ENCODE results near the gene HADH. TPM values are rescaled to one million over a fixed set of nuclear protein-coding genes. Genes with fewer than 3 reads are reported as not detected.

Gene HADH
- total RNA-seq, 1 experiment from 2014 or later, result 10.8 TPM

- 0 out of 2 replicates have a peak, but pooled peaks cover 6% of the 10 kb centered on the region for H3K79me2 ChIP-seq (ENCODE audit: low read length)
- ChIA-PET CTCF (no interaction called here), POLR2A (ENCODE audit: unreplicated experiment) (no interaction called here)
- H3K4me3 ChIP-seq (ENCODE audit: low read length), result no peak overlapping the region
- H2AFZ ChIP-seq (ENCODE audit: low read length), result no peak overlapping the region
- no peaks in the 10 kb centered on the region for H3F3A ChIP-seq (ENCODE audit: low read length, unreplicated experiment)
- H3K36me3 ChIP-seq (ENCODE audit: low read depth, low read length), result no peaks in the 10 kb centered on the region
- no peaks in the 10 kb centered on the region for H3K9me2 ChIP-seq (replicated peaks; ENCODE audit: low read length)
- no peak overlapping the region for H3K4me2 ChIP-seq (ENCODE audit: low read length)
- BruUV-seq (replicated peaks), result no TSS peak
- H3K27me3 ChIP-seq (ENCODE audit: low read length), result no peaks in the 10 kb centered on the region
- no peaks in the 10 kb centered on the region for H3K9me3 ChIP-seq (ENCODE audit: low read length)
- no peaks in the 10 kb centered on the region for H4K20me1 ChIP-seq (ENCODE audit: low read length)
- intact Hi-C loops (cut with micrococcal nuclease), result no loop called here
- H3K4me1 ChIP-seq (ENCODE audit: insufficient read depth, low read length), result peaks cover 11% of the 10 kb centered on the region; the same call in 1 of the 2 replicates
- ATAC-seq, result no peak
- H3K27ac ChIP-seq (ENCODE audit: low read length), result no peak overlapping the region
- no peak for DNase-seq
- no peak overlapping the region for H3K9ac ChIP-seq (ENCODE audit: low read length)
- no peak for TF ChIP-seq EZH2 (IDR thresholded peaks at IDR 0.05; ENCODE audit: low read length, unreplicated experiment)
- TF ChIP-seq, protein P1, sequence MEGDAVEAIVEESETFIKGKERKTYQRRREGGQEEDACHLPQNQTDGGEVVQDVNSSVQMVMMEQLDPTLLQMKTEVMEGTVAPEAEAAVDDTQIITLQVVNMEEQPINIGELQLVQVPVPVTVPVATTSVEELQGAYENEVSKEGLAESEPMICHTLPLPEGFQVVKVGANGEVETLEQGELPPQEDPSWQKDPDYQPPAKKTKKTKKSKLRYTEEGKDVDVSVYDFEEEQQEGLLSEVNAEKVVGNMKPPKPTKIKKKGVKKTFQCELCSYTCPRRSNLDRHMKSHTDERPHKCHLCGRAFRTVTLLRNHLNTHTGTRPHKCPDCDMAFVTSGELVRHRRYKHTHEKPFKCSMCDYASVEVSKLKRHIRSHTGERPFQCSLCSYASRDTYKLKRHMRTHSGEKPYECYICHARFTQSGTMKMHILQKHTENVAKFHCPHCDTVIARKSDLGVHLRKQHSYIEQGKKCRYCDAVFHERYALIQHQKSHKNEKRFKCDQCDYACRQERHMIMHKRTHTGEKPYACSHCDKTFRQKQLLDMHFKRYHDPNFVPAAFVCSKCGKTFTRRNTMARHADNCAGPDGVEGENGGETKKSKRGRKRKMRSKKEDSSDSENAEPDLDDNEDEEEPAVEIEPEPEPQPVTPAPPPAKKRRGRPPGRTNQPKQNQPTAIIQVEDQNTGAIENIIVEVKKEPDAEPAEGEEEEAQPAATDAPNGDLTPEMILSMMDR (conservative IDR thresholded peaks at IDR 0.05; ENCODE audit: low read depth, low read length), result no peak
- TF ChIP-seq EZH2phosphoT487 (IDR thresholded peaks at IDR 0.05; ENCODE audit: borderline replicate concordance, low read length), result no peak
Observed at GRCh38 chr4:108005807-108006206, 16.1 kb downstream of the HADH start.

DNA sequence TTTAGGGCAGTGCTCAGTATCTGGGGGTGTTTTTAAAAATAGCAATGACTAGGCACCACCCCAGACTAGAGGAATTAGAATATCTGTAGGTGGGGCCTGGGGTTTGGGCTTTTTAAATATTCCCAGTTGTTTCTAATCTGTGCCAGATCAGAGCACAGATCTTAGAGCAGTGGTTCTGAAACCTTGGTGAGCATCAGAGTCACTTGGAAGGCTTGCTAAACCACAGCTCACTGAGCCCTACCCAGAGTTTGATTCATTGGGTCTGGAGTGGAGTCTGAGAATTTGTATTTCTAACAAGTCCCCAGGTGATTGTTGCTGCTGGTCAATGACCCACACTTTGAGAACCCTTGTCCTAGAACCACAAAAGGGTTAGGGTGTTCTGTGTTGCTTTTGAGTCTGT lies 16.7 kb downstream of the HADH start:
- H3K4me3 ChIP-seq (ENCODE audit: low read length), result no peak overlapping the region
- H3K79me2 ChIP-seq (ENCODE audit: low read length), result 0 out of 2 replicates have a peak, but pooled peaks cover 6% of the 10 kb centered on the region
- H3K27ac ChIP-seq (ENCODE audit: low read length), result no peak overlapping the region
- no TSS peak for BruUV-seq (replicated peaks)
- H3K4me1 ChIP-seq (ENCODE audit: insufficient read depth, low read length), result peaks cover 11% of the 10 kb centered on the region; the same call in 1 of the 2 replicates
- no peak overlapping the region for H2AFZ ChIP-seq (ENCODE audit: low read length)
- H3K27me3 ChIP-seq (ENCODE audit: low read length), result no peaks in the 10 kb centered on the region
- no peaks in the 10 kb centered on the region for H3K9me2 ChIP-seq (replicated peaks; ENCODE audit: low read length)
- no peaks in the 10 kb centered on the region for H4K20me1 ChIP-seq (ENCODE audit: low read length)
- H3K9ac ChIP-seq (ENCODE audit: low read length), result no peak overlapping the region
- CTCF ChIA-PET, result no interaction called here
- DNase-seq, result no peak
- no peak for TF ChIP-seq EZH2phosphoT487 (IDR thresholded peaks at IDR 0.05; ENCODE audit: borderline replicate concordance, low read length)
- TF ChIP-seq, protein P1 (conservative IDR thresholded peaks at IDR 0.05; ENCODE audit: low read depth, low read length), result no peak
- no peak for TF ChIP-seq EZH2 (IDR thresholded peaks at IDR 0.05; ENCODE audit: low read length, unreplicated experiment)
- H3K4me2 ChIP-seq (ENCODE audit: low read length), result no peak overlapping the region
- no peaks in the 10 kb centered on the region for H3F3A ChIP-seq (ENCODE audit: low read length, unreplicated experiment)
- no peak for ATAC-seq
- POLR2A ChIA-PET (ENCODE audit: unreplicated experiment), result no interaction called here
- H3K9me3 ChIP-seq (ENCODE audit: low read length), result no peaks in the 10 kb centered on the region
- no peaks in the 10 kb centered on the region for H3K36me3 ChIP-seq (ENCODE audit: low read depth, low read length)
- intact Hi-C loops (cut with micrococcal nuclease), result no loop called here

DNA sequence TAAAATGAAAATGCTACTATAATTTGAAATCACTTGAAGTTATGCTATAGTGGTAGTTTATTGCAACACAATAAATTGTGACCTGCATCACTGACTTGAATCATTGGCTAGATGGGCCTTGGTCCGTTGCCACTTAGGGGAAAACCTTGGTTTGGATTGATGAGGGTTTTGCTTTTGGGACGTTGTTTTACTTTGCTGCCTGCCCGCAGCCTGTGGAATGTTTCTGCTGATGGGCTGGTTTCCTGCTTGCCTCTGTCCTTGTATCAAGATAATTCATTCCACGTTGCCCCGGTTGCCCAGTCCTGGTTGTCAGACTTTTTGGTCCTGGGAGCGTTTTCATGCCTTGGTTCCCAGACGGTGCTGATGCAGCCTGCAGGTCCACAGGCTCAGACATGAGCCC lies 18.3 kb downstream of the HADH start:
- Histone ChIP-seq H3K9ac (ENCODE audit: low read length) (no peak overlapping the region), H3K4me2 (ENCODE audit: low read length) (no peak overlapping the region), H3K4me1 (ENCODE audit: insufficient read depth, low read length) (peaks cover 11% of the 10 kb centered on the region; the same call in 1 of the 2 replicates), H4K20me1 (ENCODE audit: low read length) (no peaks in the 10 kb centered on the region), H3K27ac (ENCODE audit: low read length) (no peak overlapping the region), H3K9me3 (ENCODE audit: low read length) (no peaks in the 10 kb centered on the region), H3K4me3 (ENCODE audit: low read length) (no peak overlapping the region), H2AFZ (ENCODE audit: low read length) (no peak overlapping the region), H3F3A (ENCODE audit: low read length, unreplicated experiment) (no peaks in the 10 kb centered on the region), H3K36me3 (ENCODE audit: low read depth, low read length) (no peaks in the 10 kb centered on the region; the same call in 1 of the 2 replicates), H3K27me3 (ENCODE audit: low read length) (no peaks in the 10 kb centered on the region), H3K79me2 (ENCODE audit: low read length) (0 out of 2 replicates have a peak, but pooled peaks cover 6% of the 10 kb centered on the region), H3K9me2 (replicated peaks; ENCODE audit: low read length) (no peaks in the 10 kb centered on the region)
- intact Hi-C loops (cut with micrococcal nuclease), result no loop called here
- ATAC-seq (no peak), DNase-seq (no peak)
- POLR2A ChIA-PET (ENCODE audit: unreplicated experiment), result no interaction called here
- TF ChIP-seq, protein P1 (conservative IDR thresholded peaks at IDR 0.05; ENCODE audit: low read depth, low read length), result no peak
- TF ChIP-seq EZH2 (IDR thresholded peaks at IDR 0.05; ENCODE audit: low read length, unreplicated experiment) (no peak), EZH2phosphoT487 (IDR thresholded peaks at IDR 0.05; ENCODE audit: borderline replicate concordance, low read length) (no peak)
- CTCF ChIA-PET, result no interaction called here
- no TSS peak for BruUV-seq (replicated peaks)
